ENCODE results near the gene NLRP5. TPM values are rescaled to one million over a fixed set of nuclear protein-coding genes. Genes with fewer than 3 reads are reported as not detected.

Gene NLRP5
- polyA plus RNA-seq, 1 of the 3 experiments (the other 2 are of a cell fraction) = not detected

GRCh38 chr19:56110515-56111448 is 124.2 kb downstream of the NLRP5 start:
- Histone ChIP-seq H3K36me3 (replicated peaks in 1 of 2; ENCODE audit: control insufficient read depth in 1 of 2, insufficient read depth in 2 of 2, low read length in 1 of 2) (peaks cover 0 to 9% of the 10 kb centered on the region in 2 experiments), H3K9me3 (no peaks in the 10 kb centered on the region), H3K27me3 (ENCODE audit: insufficient read depth) (no peaks in the 10 kb centered on the region), H3F3A (replicated peaks; ENCODE audit: insufficient read depth) (no peaks in the 10 kb centered on the region), H3K4me3 (ENCODE audit: low read depth in 2 of 2, low read length in 1 of 2) (no peak overlapping the region), H3K4me2 (peak overlapping the region; percentile 50), H4K20me1 (ENCODE audit: insufficient read depth) (peaks cover 98% of the 10 kb centered on the region), H3K27ac (ENCODE audit: low read depth in 2 of 2, low read length in 1 of 2) (peak overlapping the region in 1 of 2 experiments; percentile 25; a peak in 1 of 4 replicates), H2AFZ (ENCODE audit: low read depth) (no peak overlapping the region), H3K4me1 (ENCODE audit: control insufficient read depth in 1 of 2, insufficient read depth in 2 of 2, low read depth in 1 of 2, low read length in 1 of 2) (peaks cover 5 to 33% of the 10 kb centered on the region in 2 experiments; a peak in 2 of 4 replicates), H3K79me2 (ENCODE audit: insufficient read depth) (peaks cover 94% of the 10 kb centered on the region), H3K9me2 (no peaks in the 10 kb centered on the region), H3K9ac (no peak overlapping the region)
- TF ChIP-seq MXI1 (IDR thresholded peaks at IDR 0.05; ENCODE audit: low read depth, low read length) = 0 out of 2 replicates have a peak, but pooled peaks have one; percentile 29
- no peak for TF ChIP-seq NFIC (IDR thresholded peaks at IDR 0.05; ENCODE audit: borderline replicate concordance)
- peak; percentile 73 for DNase-seq
- ChIA-PET CTCF (interaction anchor here (0.9 to 3.1 kb wide), 4 partner anchors 30 to 143 kb away, joined by 3 to 11 read pairs (median 3); no protein-coding TSS in a partner anchor), POLR2A (interaction anchor here (1.7 kb wide), 1 partner anchor 10 kb away, joined by 5 read pairs; the partner anchor contains the start of gene ZNF787)
- 74% methylated on average over 6 of the region's 12 CpGs for WGBS (ENCODE audit: low lambda C conversion rate)

Small RNAs within 50 kb of the gene (small RNA-seq; reads per million reads assigned to genes)
- gene RF00019 = 0 reads per million in 7 experiments

Other genes starting within 250 kb of the NLRP5 start
- not detected in 2 replicates for gene NLRP9, start 248.4 kb upstream of the NLRP5 start, polyA plus RNA-seq (2012; rRNA removed)
- 0.06 TPM in 1 of 2 replicates, not detected in the other for gene RFPL4A, start 227.7 kb upstream of the NLRP5 start, polyA plus RNA-seq (2012; rRNA removed)
- not detected in 2 replicates for gene RFPL4AL1, start 217.7 kb upstream of the NLRP5 start, polyA plus RNA-seq (2012; rRNA removed)
- 0.02 TPM in 1 of 2 replicates, not detected in the other for gene NLRP11, start 154.8 kb upstream of the NLRP5 start, polyA plus RNA-seq (2012; rRNA removed)
- gene NLRP4, start 150.2 kb upstream of the NLRP5 start, polyA plus RNA-seq (2012; rRNA removed) = 0.02 and 0.03 TPM in 2 replicates
- not detected in 2 replicates for gene NLRP13, start 54.4 kb upstream of the NLRP5 start, polyA plus RNA-seq (2012; rRNA removed)
- gene NLRP8, start 38.9 kb upstream of the NLRP5 start, polyA plus RNA-seq (2012; rRNA removed) = not detected in 2 replicates
- gene ZNF787, start 134.5 kb downstream of the NLRP5 start, polyA plus RNA-seq (2012; rRNA removed) = 14.3 and 16.0 TPM in 2 replicates
- 21.8 and 23.2 TPM in 2 replicates for gene ZNF444, start 154.5 kb downstream of the NLRP5 start, polyA plus RNA-seq (2012; rRNA removed)
- not detected in 2 replicates for gene GALP, start 189.2 kb downstream of the NLRP5 start, polyA plus RNA-seq (2012; rRNA removed)
- not detected in 2 replicates for gene ZSCAN5B, start 211.0 kb downstream of the NLRP5 start, polyA plus RNA-seq (2012; rRNA removed)
- not detected in 2 replicates for gene ZSCAN5C, start 215.5 kb downstream of the NLRP5 start, polyA plus RNA-seq (2012; rRNA removed)